ENCODE results near the gene CUL4B.

GRCh38 chrX:120476714-120477113 lies 84.0 kb downstream of the CUL4B start:
- TF ChIP-seq CTCF (IDR thresholded peaks at IDR 0.05; ENCODE audit: low read depth, low read length, missing input control) = no peak
- TF ChIP-seq RAD21 (IDR thresholded peaks at IDR 0.05) = no peak
- TF ChIP-seq REST (IDR thresholded peaks at IDR 0.05) = no peak
- no peak for TF ChIP-seq GABPA (IDR thresholded peaks at IDR 0.05 in 1 of 2, conservative IDR thresholded peaks at IDR 0.05 in 1 of 2)
- TF ChIP-seq MAX (IDR thresholded peaks at IDR 0.05) = no peak
- TF ChIP-seq EGR1 (IDR thresholded peaks at IDR 0.05; ENCODE audit: low read depth in 2 of 2) = no peak

All from liver (tissue), 3 donors.